ENCODE results near the gene ARHGAP18. TPM values are rescaled to one million over a fixed set of nuclear protein-coding genes. Genes with fewer than 3 reads are reported as not detected.

Gene ARHGAP18
- total and polyA plus RNA-seq, 10 of the 15 experiments (the other 5 are each of a cell fraction or from before 2014, with no cell fraction given) = 18.2 to 52.2 (median 31.7) TPM

DNA sequence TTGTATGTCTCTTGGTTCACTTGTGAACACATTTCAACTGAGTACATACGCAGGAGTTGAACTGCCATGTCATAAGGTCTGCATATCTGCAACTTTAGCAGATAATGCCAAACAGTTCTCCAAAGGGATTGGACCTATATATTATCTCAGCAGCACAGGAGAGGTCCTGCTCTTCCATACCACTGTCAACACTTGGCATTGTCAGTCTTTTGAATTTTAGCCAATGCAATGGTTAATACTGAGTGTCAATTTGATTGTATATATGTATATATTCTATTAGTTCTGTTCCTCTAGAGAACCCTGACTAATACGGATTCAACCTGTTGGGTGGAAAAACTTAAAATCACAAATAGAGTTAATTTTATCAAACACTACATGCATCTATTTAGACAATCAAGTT is 26.1 kb upstream of the ARHGAP18 start:
- Histone ChIP-seq H3K27ac (ENCODE audit: control insufficient read depth, insufficient read depth) (no peak overlapping the region), H4K20me1 (ENCODE audit: control insufficient read depth, insufficient read depth) (no peaks in the 10 kb centered on the region), H3K79me2 (ENCODE audit: control insufficient read depth, insufficient read depth, low read length) (no peaks in the 10 kb centered on the region), H3K9ac (ENCODE audit: control insufficient read depth, insufficient read depth, low read length) (no peak overlapping the region), H3K4me1 (ENCODE audit: control insufficient read depth, insufficient read depth, low read length) (no peaks in the 10 kb centered on the region), H2AFZ (ENCODE audit: control insufficient read depth, low read depth, low read length) (no peak overlapping the region), H3K36me3 (ENCODE audit: control insufficient read depth in 2 of 2, insufficient read depth in 2 of 2, low read length in 1 of 2) (no peaks in the 10 kb centered on the region), H3K4me2 (ENCODE audit: control insufficient read depth, insufficient read depth) (no peak overlapping the region), H3K9me3 (replicated peaks; ENCODE audit: control insufficient read depth, insufficient read depth, low read length) (no peaks in the 10 kb centered on the region), H3K27me3 (replicated peaks in 1 of 2; ENCODE audit: control insufficient read depth in 2 of 2, insufficient read depth in 2 of 2, low read length in 1 of 2) (no peaks in the 10 kb centered on the region), H3K4me3 (no peak overlapping the region)
- SMC1A ChIA-PET (ENCODE audit: uncharacterized antibody, unreplicated experiment) = interaction anchor here (0.9 to 2.2 kb wide), 5 partner anchors 9 to 285 kb away, joined by 3 to 6 read pairs (median 4); no protein-coding TSS in a partner anchor
- FAIRE-seq (no peak), DNase-seq (ENCODE audit: low read depth, low spot score) (no peak), ATAC-seq (no peak)
- in situ Hi-C loops (cut with MboI) (no loop called here), intact Hi-C loops (cut with micrococcal nuclease; ENCODE audit: unreplicated experiment) (no loop called here)
- no TSS peak for BruUV-seq (replicated peaks)
- RAD21 ChIA-PET (ENCODE audit: unreplicated experiment) = interaction anchor here (1.3 to 1.8 kb wide), 4 partner anchors 9 to 138 kb away, joined by 3 to 10 read pairs (median 4); no protein-coding TSS in a partner anchor
- WGBS (ENCODE audit: insufficient coverage, insufficient replicate concordance, low lambda C conversion rate, missing lambda C conversion rate) = 87% methylated on average over 2 of the region's 2 CpGs
- CTCF ChIA-PET = interaction anchor here (1.0 to 2.0 kb wide), 9 partner anchors 9 to 285 kb away, joined by 3 to 11 read pairs (median 5); no protein-coding TSS in a partner anchor
- POLR2A ChIA-PET = interaction anchor here (0.5 kb wide), 2 partner anchors 151 to 354 kb away, joined by 3 read pairs; no protein-coding TSS in a partner anchor
- no peak for TF ChIP-seq NBN (IDR thresholded peaks at IDR 0.05)
- no peak for TF ChIP-seq KLF5 (IDR thresholded peaks at IDR 0.05; ENCODE audit: partially characterized antibody)
- TF ChIP-seq, protein P1, sequence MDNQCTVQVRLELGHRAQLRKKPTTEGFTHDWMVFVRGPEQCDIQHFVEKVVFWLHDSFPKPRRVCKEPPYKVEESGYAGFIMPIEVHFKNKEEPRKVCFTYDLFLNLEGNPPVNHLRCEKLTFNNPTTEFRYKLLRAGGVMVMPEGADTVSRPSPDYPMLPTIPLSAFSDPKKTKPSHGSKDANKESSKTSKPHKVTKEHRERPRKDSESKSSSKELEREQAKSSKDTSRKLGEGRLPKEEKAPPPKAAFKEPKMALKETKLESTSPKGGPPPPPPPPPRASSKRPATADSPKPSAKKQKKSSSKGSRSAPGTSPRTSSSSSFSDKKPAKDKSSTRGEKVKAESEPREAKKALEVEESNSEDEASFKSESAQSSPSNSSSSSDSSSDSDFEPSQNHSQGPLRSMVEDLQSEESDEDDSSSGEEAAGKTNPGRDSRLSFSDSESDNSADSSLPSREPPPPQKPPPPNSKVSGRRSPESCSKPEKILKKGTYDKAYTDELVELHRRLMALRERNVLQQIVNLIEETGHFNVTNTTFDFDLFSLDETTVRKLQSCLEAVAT (IDR thresholded peaks at IDR 0.05) = no peak
- no peak for TF ChIP-seq JUND (IDR thresholded peaks at IDR 0.05; ENCODE audit: low read depth, low read length)
- TF ChIP-seq, protein P2, sequence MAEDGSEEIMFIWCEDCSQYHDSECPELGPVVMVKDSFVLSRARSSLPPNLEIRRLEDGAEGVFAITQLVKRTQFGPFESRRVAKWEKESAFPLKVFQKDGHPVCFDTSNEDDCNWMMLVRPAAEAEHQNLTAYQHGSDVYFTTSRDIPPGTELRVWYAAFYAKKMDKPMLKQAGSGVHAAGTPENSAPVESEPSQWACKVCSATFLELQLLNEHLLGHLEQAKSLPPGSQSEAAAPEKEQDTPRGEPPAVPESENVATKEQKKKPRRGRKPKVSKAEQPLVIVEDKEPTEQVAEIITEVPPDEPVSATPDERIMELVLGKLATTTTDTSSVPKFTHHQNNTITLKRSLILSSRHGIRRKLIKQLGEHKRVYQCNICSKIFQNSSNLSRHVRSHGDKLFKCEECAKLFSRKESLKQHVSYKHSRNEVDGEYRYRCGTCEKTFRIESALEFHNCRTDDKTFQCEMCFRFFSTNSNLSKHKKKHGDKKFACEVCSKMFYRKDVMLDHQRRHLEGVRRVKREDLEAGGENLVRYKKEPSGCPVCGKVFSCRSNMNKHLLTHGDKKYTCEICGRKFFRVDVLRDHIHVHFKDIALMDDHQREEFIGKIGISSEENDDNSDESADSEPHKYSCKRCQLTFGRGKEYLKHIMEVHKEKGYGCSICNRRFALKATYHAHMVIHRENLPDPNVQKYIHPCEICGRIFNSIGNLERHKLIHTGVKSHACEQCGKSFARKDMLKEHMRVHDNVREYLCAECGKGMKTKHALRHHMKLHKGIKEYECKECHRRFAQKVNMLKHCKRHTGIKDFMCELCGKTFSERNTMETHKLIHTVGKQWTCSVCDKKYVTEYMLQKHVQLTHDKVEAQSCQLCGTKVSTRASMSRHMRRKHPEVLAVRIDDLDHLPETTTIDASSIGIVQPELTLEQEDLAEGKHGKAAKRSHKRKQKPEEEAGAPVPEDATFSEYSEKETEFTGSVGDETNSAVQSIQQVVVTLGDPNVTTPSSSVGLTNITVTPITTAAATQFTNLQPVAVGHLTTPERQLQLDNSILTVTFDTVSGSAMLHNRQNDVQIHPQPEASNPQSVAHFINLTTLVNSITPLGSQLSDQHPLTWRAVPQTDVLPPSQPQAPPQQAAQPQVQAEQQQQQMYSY (CRISPR knock-in tag; IDR thresholded peaks at IDR 0.05) = no peak
- no peak for TF ChIP-seq NRF1 (conservative IDR thresholded peaks at IDR 0.05; ENCODE audit: low read depth, low read length)
- TF ChIP-seq, protein P3, sequence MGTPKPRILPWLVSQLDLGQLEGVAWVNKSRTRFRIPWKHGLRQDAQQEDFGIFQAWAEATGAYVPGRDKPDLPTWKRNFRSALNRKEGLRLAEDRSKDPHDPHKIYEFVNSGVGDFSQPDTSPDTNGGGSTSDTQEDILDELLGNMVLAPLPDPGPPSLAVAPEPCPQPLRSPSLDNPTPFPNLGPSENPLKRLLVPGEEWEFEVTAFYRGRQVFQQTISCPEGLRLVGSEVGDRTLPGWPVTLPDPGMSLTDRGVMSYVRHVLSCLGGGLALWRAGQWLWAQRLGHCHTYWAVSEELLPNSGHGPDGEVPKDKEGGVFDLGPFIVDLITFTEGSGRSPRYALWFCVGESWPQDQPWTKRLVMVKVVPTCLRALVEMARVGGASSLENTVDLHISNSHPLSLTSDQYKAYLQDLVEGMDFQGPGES (IDR thresholded peaks at IDR 0.05) = no peak
- TF ChIP-seq, protein P4, sequence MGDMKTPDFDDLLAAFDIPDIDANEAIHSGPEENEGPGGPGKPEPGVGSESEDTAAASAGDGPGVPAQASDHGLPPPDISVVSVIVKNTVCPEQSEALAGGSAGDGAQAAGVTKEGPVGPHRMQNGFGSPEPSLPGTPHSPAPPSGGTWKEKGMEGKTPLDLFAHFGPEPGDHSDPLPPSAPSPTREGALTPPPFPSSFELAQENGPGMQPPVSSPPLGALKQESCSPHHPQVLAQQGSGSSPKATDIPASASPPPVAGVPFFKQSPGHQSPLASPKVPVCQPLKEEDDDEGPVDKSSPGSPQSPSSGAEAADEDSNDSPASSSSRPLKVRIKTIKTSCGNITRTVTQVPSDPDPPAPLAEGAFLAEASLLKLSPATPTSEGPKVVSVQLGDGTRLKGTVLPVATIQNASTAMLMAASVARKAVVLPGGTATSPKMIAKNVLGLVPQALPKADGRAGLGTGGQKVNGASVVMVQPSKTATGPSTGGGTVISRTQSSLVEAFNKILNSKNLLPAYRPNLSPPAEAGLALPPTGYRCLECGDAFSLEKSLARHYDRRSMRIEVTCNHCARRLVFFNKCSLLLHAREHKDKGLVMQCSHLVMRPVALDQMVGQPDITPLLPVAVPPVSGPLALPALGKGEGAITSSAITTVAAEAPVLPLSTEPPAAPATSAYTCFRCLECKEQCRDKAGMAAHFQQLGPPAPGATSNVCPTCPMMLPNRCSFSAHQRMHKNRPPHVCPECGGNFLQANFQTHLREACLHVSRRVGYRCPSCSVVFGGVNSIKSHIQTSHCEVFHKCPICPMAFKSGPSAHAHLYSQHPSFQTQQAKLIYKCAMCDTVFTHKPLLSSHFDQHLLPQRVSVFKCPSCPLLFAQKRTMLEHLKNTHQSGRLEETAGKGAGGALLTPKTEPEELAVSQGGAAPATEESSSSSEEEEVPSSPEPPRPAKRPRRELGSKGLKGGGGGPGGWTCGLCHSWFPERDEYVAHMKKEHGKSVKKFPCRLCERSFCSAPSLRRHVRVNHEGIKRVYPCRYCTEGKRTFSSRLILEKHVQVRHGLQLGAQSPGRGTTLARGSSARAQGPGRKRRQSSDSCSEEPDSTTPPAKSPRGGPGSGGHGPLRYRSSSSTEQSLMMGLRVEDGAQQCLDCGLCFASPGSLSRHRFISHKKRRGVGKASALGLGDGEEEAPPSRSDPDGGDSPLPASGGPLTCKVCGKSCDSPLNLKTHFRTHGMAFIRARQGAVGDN (IDR thresholded peaks at IDR 0.05) = no peak
- no peak for TF ChIP-seq HDGF (IDR thresholded peaks at IDR 0.05)
- TF ChIP-seq CREB1 (IDR thresholded peaks at IDR 0.05; ENCODE audit: low read depth) = no peak
- TF ChIP-seq, protein P5, sequence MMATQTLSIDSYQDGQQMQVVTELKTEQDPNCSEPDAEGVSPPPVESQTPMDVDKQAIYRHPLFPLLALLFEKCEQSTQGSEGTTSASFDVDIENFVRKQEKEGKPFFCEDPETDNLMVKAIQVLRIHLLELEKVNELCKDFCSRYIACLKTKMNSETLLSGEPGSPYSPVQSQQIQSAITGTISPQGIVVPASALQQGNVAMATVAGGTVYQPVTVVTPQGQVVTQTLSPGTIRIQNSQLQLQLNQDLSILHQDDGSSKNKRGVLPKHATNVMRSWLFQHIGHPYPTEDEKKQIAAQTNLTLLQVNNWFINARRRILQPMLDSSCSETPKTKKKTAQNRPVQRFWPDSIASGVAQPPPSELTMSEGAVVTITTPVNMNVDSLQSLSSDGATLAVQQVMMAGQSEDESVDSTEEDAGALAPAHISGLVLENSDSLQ (IDR thresholded peaks at IDR 0.05) = no peak
- no peak for TF ChIP-seq SUPT20H (IDR thresholded peaks at IDR 0.05; ENCODE audit: borderline replicate concordance, control insufficient read depth, low read depth, low read length)
- no peak for TF ChIP-seq PML (IDR thresholded peaks at IDR 0.05; ENCODE audit: low read length)

Measured in GM12878 (cell line).